Hepatocyte (in vitro differentiated cells): ENCODE results near the gene AIFM1. TPM values are rescaled to one million over a fixed set of nuclear protein-coding genes. Genes with fewer than 3 reads are reported as not detected.

ENCODE experiments used
- DNase-seq: peaks from one replicate; pipeline ENCODE4 v3.0.0-alpha.2; 2016; ENCODE audit warnings: low spot score
- H2AFZ ChIP-seq: fragments of 200-600 bp; sonication (generic); 2 replicates; pipeline ENCODE4 v1.6.0; 2016; ENCODE audit warnings: antibody characterized with exemption, mild to moderate bottlenecking
- H3K27ac ChIP-seq: fragments of 200-600 bp; sonication (generic); 2 replicates; pipeline ENCODE4 v1.5.1; 2016; ENCODE audit warnings: mild to moderate bottlenecking
- H3K27me3 ChIP-seq: fragments of 200-600 bp; sonication (generic); 2 replicates; pipeline ENCODE4 v1.6.1; 2016
- H3K36me3 ChIP-seq: fragments of 200-600 bp; sonication (generic); replicated peaks from 2 replicates; pipeline ENCODE4 v1.5.1; 2016; ENCODE audit warnings: low read depth; ENCODE audit not compliant: insufficient read depth
- H3K4me1 ChIP-seq: fragments of 200-600 bp; sonication (generic); 2 replicates; pipeline ENCODE4 v1.5.1; 2016; ENCODE audit warnings: mild to moderate bottlenecking, moderate library complexity; ENCODE audit not compliant: insufficient read depth
- H3K4me2 ChIP-seq: fragments of 200-600 bp; sonication (generic); 2 replicates; pipeline ENCODE4 v1.6.0; 2016
- H3K4me3 ChIP-seq: fragments of 200-600 bp; sonication (generic); 2 replicates; pipeline ENCODE4 v1.5.1; 2016; ENCODE audit warnings: mild to moderate bottlenecking
- H3K79me2 ChIP-seq: fragments of 200-600 bp; sonication (generic); 2 replicates; pipeline ENCODE4 v1.6.0; 2017; ENCODE audit warnings: mild to moderate bottlenecking
- H3K9me2 ChIP-seq: fragments of 200-600 bp; sonication (generic); replicated peaks from 2 replicates; pipeline ENCODE4 v1.6.0; 2017; ENCODE audit warnings: mild to moderate bottlenecking; ENCODE audit not compliant: insufficient read depth
- H3K9me3 ChIP-seq: fragments of 200-600 bp; sonication (generic); 2 replicates; pipeline ENCODE4 v1.5.1; 2016; ENCODE audit warnings: low read depth, mild to moderate bottlenecking
- H4K20me1 ChIP-seq: fragments of 200-600 bp; sonication (generic); 2 replicates; pipeline ENCODE4 v1.6.0; 2016; ENCODE audit warnings: mild to moderate bottlenecking; ENCODE audit not compliant: insufficient read depth, poor library complexity, severe bottlenecking
- CTCF ChIP-seq: fragments of 200-600 bp; sonication (generic); IDR thresholded peaks from 2 replicates; pipeline ENCODE4 v1.5.1; 2016; ENCODE audit warnings: antibody characterized with exemption, mild to moderate bottlenecking; ENCODE audit not compliant: poor library complexity
- EZH2 ChIP-seq: fragments of 200-600 bp; sonication (generic); IDR thresholded peaks from 2 replicates; pipeline ENCODE4 v1.6.1; 2016; ENCODE audit warnings: antibody characterized with exemption, mild to moderate bottlenecking, borderline replicate concordance
- EZH2phosphoT487 ChIP-seq: fragments of 200-600 bp; sonication (generic); IDR thresholded peaks from one replicate; pipeline ENCODE4 v1.6.1; 2018; ENCODE audit warnings: antibody characterized with exemption, mild to moderate bottlenecking, low read depth, moderate library complexity; ENCODE audit not compliant: unreplicated experiment, severe bottlenecking
- WGBS: methylation state at CpG from one replicate; pipeline ENCODE4 v1.1.6; 2016; ENCODE audit warnings: low lambda C conversion rate; ENCODE audit errors: missing lambda C conversion rate; 5-methylcytosine and 5-hydroxymethylcytosine counted together
- polyA plus RNA-seq: library from polyadenylated mRNA; unstranded; fragments of >200 nt; fragmentation: Nextera tagmentation; extraction: Ambion mirVana; gene quantifications from 2 replicates; pipeline ENCODE4 v1.2.1, GENCODE V29; 2016
- total RNA-seq: library from RNA; depleted of rRNA; stranded (reverse); fragments of >200 nt; gene quantifications from 2 replicates; pipeline ENCODE4 v1.2.3, GENCODE V29; 2014

The AIFM1 gene
- total and polyA plus RNA-seq, 2 experiments from 2014 or later, result 54.9 to 70.8 TPM

- 84% methylated on average over 8 of the region's 8 CpGs for WGBS
- H4K20me1 ChIP-seq, result peaks cover 3% of the 10 kb centered on the region
- H3K9me3 ChIP-seq, result no peaks in the 10 kb centered on the region
- DNase-seq, result no peak
- no peaks in the 10 kb centered on the region for H3K27me3 ChIP-seq
- H3K27ac ChIP-seq, result no peak overlapping the region
- TF ChIP-seq EZH2 (no peak), EZH2phosphoT487 (no peak), CTCF (no peak)
- peaks cover 17% of the 10 kb centered on the region for H3K79me2 ChIP-seq
- H3K9me2 ChIP-seq, result no peaks in the 10 kb centered on the region
- no peak overlapping the region for H3K4me2 ChIP-seq
- peaks cover 17% of the 10 kb centered on the region for H3K4me1 ChIP-seq
- no peak overlapping the region for H2AFZ ChIP-seq
- no peaks in the 10 kb centered on the region for H3K36me3 ChIP-seq
- no peak overlapping the region for H3K4me3 ChIP-seq
These were observed 70.9 kb downstream of the AIFM1 start for GRCh38 chrX:130094696-130095095.

DNA sequence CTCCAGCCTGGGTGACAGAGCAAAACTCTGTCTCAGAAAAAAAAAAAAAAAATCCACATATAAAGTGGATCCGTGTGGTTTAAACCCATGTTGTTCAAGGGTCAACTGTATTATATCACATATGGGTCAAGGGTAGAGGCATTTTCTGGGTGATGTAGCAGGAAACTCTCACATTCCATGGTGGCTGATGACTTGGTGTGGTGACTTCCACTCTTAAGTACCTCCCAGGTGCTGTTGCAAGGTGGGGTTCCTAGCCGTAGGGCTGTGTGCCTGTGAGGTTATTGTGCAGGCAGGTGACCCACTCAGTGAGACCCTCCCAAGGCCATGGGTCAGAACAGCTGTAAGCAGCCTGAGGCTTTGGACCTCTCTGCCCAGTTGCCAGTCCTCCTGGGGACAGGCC lies 72.4 kb downstream of the AIFM1 start:
- H4K20me1 ChIP-seq, result peaks cover 3% of the 10 kb centered on the region
- H3K9me3 ChIP-seq, result no peaks in the 10 kb centered on the region
- no peaks in the 10 kb centered on the region for H3K9me2 ChIP-seq
- peaks cover 3% of the 10 kb centered on the region for H3K79me2 ChIP-seq
- 95% methylated on average over 2 of the region's 2 CpGs for WGBS
- TF ChIP-seq CTCF (no peak), EZH2 (no peak), EZH2phosphoT487 (no peak)
- H3K4me2 ChIP-seq, result no peak overlapping the region
- no peak overlapping the region for H3K4me3 ChIP-seq
- no peaks in the 10 kb centered on the region for H3K27me3 ChIP-seq
- no peak for DNase-seq
- peaks cover 10% of the 10 kb centered on the region for H3K4me1 ChIP-seq
- H3K27ac ChIP-seq, result no peak overlapping the region
- no peaks in the 10 kb centered on the region for H3K36me3 ChIP-seq
- H2AFZ ChIP-seq, result no peak overlapping the region

GRCh38 chrX:130091980-130092522 lies 73.6 kb downstream of the AIFM1 start:
- Histone ChIP-seq H3K9me3 (no peaks in the 10 kb centered on the region), H3K9me2 (no peaks in the 10 kb centered on the region), H3K27ac (peak overlapping the region; percentile 74), H3K4me3 (no peak overlapping the region), H2AFZ (no peak overlapping the region), H4K20me1 (peaks cover 3% of the 10 kb centered on the region), H3K4me1 (peaks cover 3% of the 10 kb centered on the region), H3K27me3 (no peaks in the 10 kb centered on the region), H3K79me2 (peaks cover 6% of the 10 kb centered on the region), H3K4me2 (no peak overlapping the region), H3K36me3 (no peaks in the 10 kb centered on the region)
- peak; percentile 32 for DNase-seq
- TF ChIP-seq CTCF, result no peak
- TF ChIP-seq EZH2, result no peak
- TF ChIP-seq EZH2phosphoT487, result no peak
- WGBS, result 52% methylated on average over 9 of the region's 10 CpGs

GRCh38 chrX:130090364-130090763 lies 75.3 kb downstream of the AIFM1 start:
- TF ChIP-seq CTCF (no peak), EZH2phosphoT487 (no peak), EZH2 (no peak)
- H3K27me3 ChIP-seq, result no peaks in the 10 kb centered on the region
- no peaks in the 10 kb centered on the region for H3K9me2 ChIP-seq
- H3K4me2 ChIP-seq, result no peak overlapping the region
- H3K36me3 ChIP-seq, result no peaks in the 10 kb centered on the region
- peaks cover 3% of the 10 kb centered on the region for H3K4me1 ChIP-seq
- peaks cover 3% of the 10 kb centered on the region for H4K20me1 ChIP-seq
- H3K27ac ChIP-seq, result no peak overlapping the region
- no peaks in the 10 kb centered on the region for H3K9me3 ChIP-seq
- peaks cover 7% of the 10 kb centered on the region for H3K79me2 ChIP-seq
- H2AFZ ChIP-seq, result no peak overlapping the region
- no peak overlapping the region for H3K4me3 ChIP-seq
- WGBS, result 95% methylated on average over 3 of the region's 3 CpGs
- DNase-seq, result no peak
